ENCODE measurements around the gene CALM3. TPM values are rescaled to one million over a fixed set of nuclear protein-coding genes. Genes with fewer than 3 reads are reported as not detected.

Gene CALM3
- polyA plus RNA-seq, 3 donors = 165 to 240 (median 177) TPM

DNA sequence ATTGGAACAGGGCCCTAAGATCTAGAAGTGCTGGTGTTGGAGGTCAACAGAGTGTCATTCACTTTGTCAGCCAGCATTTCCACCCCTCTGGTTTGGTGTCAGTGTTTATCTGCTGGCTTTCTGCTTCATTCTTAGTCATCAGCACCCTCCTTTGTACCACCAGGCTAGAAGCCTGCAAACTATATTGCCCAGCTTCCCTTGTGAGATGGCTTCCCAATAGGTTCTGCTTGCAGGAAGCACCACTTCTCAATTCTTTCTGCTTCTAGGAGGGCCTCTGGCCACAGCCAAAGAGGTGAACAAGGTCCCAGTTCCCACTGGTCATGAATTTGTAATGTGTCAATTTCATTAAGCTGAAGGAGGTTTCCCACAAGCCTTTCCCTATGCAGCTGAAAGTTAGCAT is 36.4 kb upstream of the CALM3 start:
- Histone ChIP-seq H3K27ac (ENCODE audit: low read depth in 1 of 2, low read length in 2 of 2) (no peak overlapping the region), H3K4me3 (replicated peaks in 1 of 3; ENCODE audit: low read depth in 2 of 3, low read length in 3 of 3) (no peak overlapping the region), H3K79me2 (ENCODE audit: insufficient read depth, low read length) (no peaks in the 10 kb centered on the region), H4K20me1 (ENCODE audit: insufficient read depth, low read length) (no peaks in the 10 kb centered on the region), H3K4me2 (replicated peaks; ENCODE audit: extremely low read depth, low read length, poor library complexity, severe bottlenecking) (no peak overlapping the region), H2AFZ (ENCODE audit: insufficient read depth, low read depth, low read length, poor library complexity, severe bottlenecking) (no peak overlapping the region), H3K4me1 (ENCODE audit: control insufficient read depth in 1 of 2, insufficient read depth in 2 of 2, low read length in 2 of 2) (peaks cover 0 to 4% of the 10 kb centered on the region in 2 donors), H3K9ac (ENCODE audit: insufficient read depth, low read length, poor library complexity, severe bottlenecking) (no peak overlapping the region), H3K9me3 (replicated peaks in 1 of 2; ENCODE audit: control insufficient read depth in 1 of 2, insufficient read depth in 1 of 2, low read length in 2 of 2) (no peaks in the 10 kb centered on the region), H3K27me3 (ENCODE audit: control insufficient read depth in 2 of 2, insufficient read depth in 2 of 2, low read length in 2 of 2) (no peaks in the 10 kb centered on the region), H3K36me3 (replicated peaks in 1 of 2; ENCODE audit: control insufficient read depth in 1 of 2, insufficient read depth in 2 of 2, low read length in 2 of 2) (no peaks in the 10 kb centered on the region)
- no peak overlapping the region for H3K27ac Mint-ChIP-seq
- H3K4me3 Mint-ChIP-seq = no peak overlapping the region
- no peak for DNase-seq
- H3K9me3 Mint-ChIP-seq = peaks cover 0 to 6% (median 0%) of the 10 kb centered on the region in 7 donors
- H3K27me3 Mint-ChIP-seq (ENCODE audit: low read depth in 3 of 3) = peaks cover 0 to 7% (median 4%) of the 10 kb centered on the region in 3 donors
- H3K4me1 Mint-ChIP-seq = peaks cover 9% of the 10 kb centered on the region
- no peaks in the 10 kb centered on the region for H3K36me3 Mint-ChIP-seq
- intact Hi-C loops (cut with micrococcal nuclease) = loop anchor here in 1 of 2 donors (5.0 kb wide), 1 partner anchor 42 kb away; no protein-coding TSS in a partner anchor
- TF ChIP-seq CTCF (IDR thresholded peaks at IDR 0.05) = no peak

DNA sequence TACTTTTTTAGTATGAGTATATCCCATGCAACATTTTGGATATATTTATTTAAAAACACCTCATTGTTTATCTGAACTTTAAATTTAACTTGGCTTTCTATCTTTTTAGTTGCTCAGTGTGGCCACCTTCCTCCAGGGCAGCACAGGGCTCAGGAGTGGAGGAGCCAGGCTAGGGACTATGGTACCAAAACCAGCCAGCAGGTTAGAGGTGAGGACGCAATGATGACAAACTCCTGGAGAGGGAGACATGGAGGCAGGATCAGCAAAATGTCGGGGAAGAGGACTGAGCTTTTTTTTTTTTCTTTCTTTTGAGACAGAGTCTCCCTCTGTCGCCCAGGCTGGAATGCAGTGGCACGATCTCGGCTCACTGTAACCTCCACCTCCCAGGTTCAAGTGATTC is 29.6 kb upstream of the CALM3 start:
- Histone ChIP-seq H4K20me1 (ENCODE audit: insufficient read depth, low read length) (no peaks in the 10 kb centered on the region), H3K9ac (ENCODE audit: insufficient read depth, low read length, poor library complexity, severe bottlenecking) (no peak overlapping the region), H3K27me3 (ENCODE audit: control insufficient read depth in 2 of 2, insufficient read depth in 2 of 2, low read length in 2 of 2) (no peaks in the 10 kb centered on the region), H3K36me3 (replicated peaks in 1 of 2; ENCODE audit: control insufficient read depth in 1 of 2, insufficient read depth in 2 of 2, low read length in 2 of 2) (no peaks in the 10 kb centered on the region), H3K27ac (ENCODE audit: low read depth in 1 of 2, low read length in 2 of 2) (no peak overlapping the region), H3K4me2 (replicated peaks; ENCODE audit: extremely low read depth, low read length, poor library complexity, severe bottlenecking) (no peak overlapping the region), H3K4me3 (replicated peaks in 1 of 3; ENCODE audit: low read depth in 2 of 3, low read length in 3 of 3) (no peak overlapping the region), H3K4me1 (ENCODE audit: control insufficient read depth in 1 of 2, insufficient read depth in 2 of 2, low read length in 2 of 2) (peaks cover 13 to 17% of the 10 kb centered on the region in 2 donors), H3K9me3 (replicated peaks in 1 of 2; ENCODE audit: control insufficient read depth in 1 of 2, insufficient read depth in 1 of 2, low read length in 2 of 2) (no peaks in the 10 kb centered on the region), H2AFZ (ENCODE audit: insufficient read depth, low read depth, low read length, poor library complexity, severe bottlenecking) (no peak overlapping the region), H3K79me2 (ENCODE audit: insufficient read depth, low read length) (no peaks in the 10 kb centered on the region)
- DNase-seq = no peak
- peaks cover 3 to 10% (median 5%) of the 10 kb centered on the region in 3 donors for H3K27me3 Mint-ChIP-seq (ENCODE audit: low read depth in 3 of 3)
- WGBS (ENCODE audit: insufficient coverage) = no CpG with 5 or more reads among the region's 5 CpGs
- no peak overlapping the region for H3K4me3 Mint-ChIP-seq
- H3K27ac Mint-ChIP-seq = no peak overlapping the region
- intact Hi-C loops (cut with micrococcal nuclease) = no loop called here
- peaks cover under 1 to 3% of the 10 kb centered on the region in 2 donors for H3K36me3 Mint-ChIP-seq
- peaks cover 16% of the 10 kb centered on the region for H3K4me1 Mint-ChIP-seq
- no peak for TF ChIP-seq CTCF (IDR thresholded peaks at IDR 0.05)
- peaks cover 2 to 10% (median 5%) of the 10 kb centered on the region in 7 donors for H3K9me3 Mint-ChIP-seq

Data from CD14-positive monocyte (primary cell).